T-helper 1 cell (primary cell): ENCODE measurements around the gene RNF44.
A peak's percentile ranks its signal among the peaks of the same experiment; 100 is the strongest.

Experiments
- DNase-seq, 5 donors: peaks; one replicate each; pipeline ENCODE4 v3.0.0-alpha.2; 2012 to 2020
- total RNA-seq, 4 donors: gene quantifications; one replicate each; lab custom pipeline; 2026; lab: John Stamatoyannopoulos, UW

The RNF44 gene
- total RNA-seq: 99.0 to 121 (median 102) reads per million in 4 donors

GRCh38 chr5:176536902-176537553 lies at the start of gene RNF44:
RNF44 (minus strand) TSS chr5:176537402; CDS start chr5:176532472, 4,930 bp downstream.
- DNase-seq: peak; percentile 96 to 99 (median 98)

GRCh38 chr5:176583076-176583475 lies 45.9 kb upstream of the RNF44 start:
- DNase-seq: no peak

GRCh38 chr5:176581361-176581760 lies 44.2 kb upstream of the RNF44 start:
- DNase-seq: no peak

- no peak for DNase-seq
Observed at GRCh38 chr5:176579323-176579722, 42.1 kb upstream of the RNF44 start.

GRCh38 chr5:176578391-176578808 lies 41.2 kb upstream of the RNF44 start:
- peak in 3 of 5 donors; percentile 30 to 47 (median 32) for DNase-seq

GRCh38 chr5:176577312-176578176 lies 40.3 kb upstream of the RNF44 start:
- no peak for DNase-seq

- no peak for DNase-seq
Observed at GRCh38 chr5:176575488-176576422, 38.6 kb upstream of the RNF44 start.

- DNase-seq: no peak
Observed at GRCh38 chr5:176575066-176575465, 37.9 kb upstream of the RNF44 start.

GRCh38 chr5:176574297-176574591 lies 37.0 kb upstream of the RNF44 start:
- no peak for DNase-seq

GRCh38 chr5:176573564-176574296 lies 36.5 kb upstream of the RNF44 start:
- peak; percentile 46 to 75 (median 58) for DNase-seq

- DNase-seq: no peak
Observed at GRCh38 chr5:176570044-176570443, 32.8 kb upstream of the RNF44 start.

GRCh38 chr5:176568657-176569056 lies 31.5 kb upstream of the RNF44 start:
- DNase-seq: no peak

- no peak for DNase-seq
Observed at GRCh38 chr5:176565760-176566288, 28.6 kb upstream of the RNF44 start.

- no peak for DNase-seq
Observed at GRCh38 chr5:176564002-176564401, 26.8 kb upstream of the RNF44 start.

- no peak for DNase-seq
Observed at GRCh38 chr5:176562189-176562588, 25.0 kb upstream of the RNF44 start.

- no peak for DNase-seq
Observed at GRCh38 chr5:176561259-176561658, 24.1 kb upstream of the RNF44 start.

- DNase-seq: no peak
Observed at GRCh38 chr5:176560364-176560763, 23.2 kb upstream of the RNF44 start.

- DNase-seq: peak in 1 of 5 donors; percentile 34
Observed at GRCh38 chr5:176559683-176560082, 22.5 kb upstream of the RNF44 start.

- DNase-seq: no peak
Observed at GRCh38 chr5:176557846-176558245, 20.6 kb upstream of the RNF44 start.

- no peak for DNase-seq
Observed at GRCh38 chr5:176553260-176554085, 16.3 kb upstream of the RNF44 start.

GRCh38 chr5:176552332-176552869 lies 15.2 kb upstream of the RNF44 start:
- no peak for DNase-seq
